Lower leg skin (tissue), 4 donors: Measurements from ENCODE around the gene MSH2. TPM values are rescaled to one million over a fixed set of nuclear protein-coding genes. Genes with fewer than 3 reads are reported as not detected.
"Not testable (repeated sequence)": the region's sequence is repeated elsewhere in the genome, so short reads cannot be mapped to it uniquely, and the experiment has no call there.

ENCODE experiments used
- DNase-seq, 2 donors: peaks; one replicate each; pipeline ENCODE4 v3.0.0-alpha.2; 2019; ENCODE audit warnings: low spot score in 2 of 2
- H3K4me3 ChIP-seq: fragments of 200-600 bp; sonication (generic); 2 replicates; pipeline ENCODE4 v1.5.1; 2017; ENCODE audit warnings: mild to moderate bottlenecking, low read depth; ENCODE audit not compliant: poor library complexity, severe bottlenecking
- CTCF ChIP-seq, 3 donors: fragments of 450-650 bp; IDR thresholded peaks; one replicate each; pipeline ENCODE4 v1.5.1; 2016; ENCODE audit warnings: antibody characterized with exemption in 3 of 3, mild to moderate bottlenecking in 3 of 3, moderate library complexity in 2 of 3
- POLR2A ChIP-seq, 2 donors: fragments of 450-650 bp; IDR thresholded peaks; one replicate each; pipeline ENCODE4 v1.6.1; 2016 to 2017; ENCODE audit warnings: antibody characterized with exemption in 2 of 2, mild to moderate bottlenecking in 1 of 2, moderate library complexity in 1 of 2
- WGBS, 2 donors: methylation state at CpG; one replicate each; pipeline ENCODE4 v1.1.5; 2018; 5-methylcytosine and 5-hydroxymethylcytosine counted together
- intact Hi-C: fragments of 100-400 bp; cut with DNase I; formaldehyde crosslinking; loops from one replicate; pipeline ENCODE4 v1.15.0; 2023; ENCODE audit warnings: low total_unique reads
- total RNA-seq, 4 donors: library from RNA; depleted of rRNA; stranded (reverse); fragments of >200 nt; gene quantifications; one replicate each; pipeline ENCODE4 v1.1.0, GENCODE V29; 2016

Gene MSH2
- total RNA-seq, 4 donors from 2014 or later: 10.6 to 11.9 (median 11.5) TPM

GRCh38 chr2:47403609-47404193 lies 745 bp downstream of the MSH2 start:
- peak in 1 of 2 donors; percentile 68 for DNase-seq
- 4% methylated on average over 24 of the region's 24 CpGs for WGBS, 2 donors
- intact Hi-C loops: no loop called here
- no peak for TF ChIP-seq CTCF (IDR thresholded peaks at IDR 0.05)
- no peak for TF ChIP-seq POLR2A (IDR thresholded peaks at IDR 0.05)
- H3K4me3 ChIP-seq: peak overlapping the region; percentile 72

DNA sequence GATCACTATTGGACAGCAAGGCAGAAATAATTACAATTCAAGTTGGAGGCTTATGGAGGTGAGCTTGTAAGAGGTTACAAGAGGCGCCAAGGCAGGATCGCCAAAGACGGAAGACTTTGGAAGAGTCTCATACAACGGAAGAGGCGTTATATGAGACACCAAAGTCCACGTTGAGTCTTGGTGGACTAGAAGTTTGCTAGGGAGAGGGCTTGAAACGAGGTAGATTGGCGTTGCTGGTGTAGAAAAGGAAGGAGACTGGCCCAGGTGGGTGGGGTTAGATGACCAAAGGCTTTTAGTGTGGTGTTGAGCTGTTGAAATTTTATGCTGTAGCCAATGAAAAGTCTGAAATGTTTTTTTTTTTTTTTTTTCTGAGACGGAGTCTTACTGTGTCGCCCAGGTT lies 1.4 kb downstream of the MSH2 start:
- no peak overlapping the region for H3K4me3 ChIP-seq
- intact Hi-C loops: no loop called here
- DNase-seq: peak in 1 of 2 donors; percentile 32
- TF ChIP-seq CTCF (IDR thresholded peaks at IDR 0.05) (no peak), POLR2A (IDR thresholded peaks at IDR 0.05) (no peak)
- WGBS, 2 donors: 83 to 91% methylated on average over 10 of the region's 10 CpGs

- no peak overlapping the region for H3K4me3 ChIP-seq
- intact Hi-C loops: no loop called here
- DNase-seq: no peak
- TF ChIP-seq POLR2A (IDR thresholded peaks at IDR 0.05): no peak
- no peak for TF ChIP-seq CTCF (IDR thresholded peaks at IDR 0.05)
- WGBS, 2 donors: 100% methylated on average over 2 of the region's 2 CpGs
Observed at GRCh38 chr2:47405757-47406156, 2.8 kb downstream of the MSH2 start.

- H3K4me3 ChIP-seq, intact Hi-C loops: not testable (repeated sequence)
- WGBS, 2 donors: 94 to 100% methylated on average over 3 of the region's 3 CpGs
- peak in 1 of 2 donors; percentile 52 for DNase-seq
Observed at GRCh38 chr2:47406649-47407330, 3.8 kb downstream of the MSH2 start.

DNA sequence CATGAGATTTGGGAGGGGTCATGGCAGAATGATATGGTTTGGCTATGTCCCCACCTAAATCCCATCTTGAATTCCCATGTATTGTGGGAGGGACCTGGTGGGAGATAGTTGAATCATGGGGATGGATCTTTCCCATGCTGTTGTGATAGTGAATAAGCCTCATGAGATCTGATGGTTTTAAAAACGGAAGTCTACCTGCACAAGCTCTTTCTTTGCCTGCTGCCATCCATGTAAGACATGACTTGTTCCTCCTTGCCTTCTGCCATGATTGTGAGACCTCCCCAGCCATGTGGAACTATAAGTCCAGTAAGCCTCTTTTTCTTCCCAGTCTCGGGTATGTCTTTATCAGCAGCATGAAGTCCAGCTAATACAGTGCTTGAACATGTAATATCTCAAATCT lies 5.0 kb downstream of the MSH2 start:
- DNase-seq, H3K4me3 ChIP-seq, intact Hi-C loops: not testable (repeated sequence)
- WGBS, 2 donors: 91 to 97% methylated on average over 2 of the region's 2 CpGs

DNA sequence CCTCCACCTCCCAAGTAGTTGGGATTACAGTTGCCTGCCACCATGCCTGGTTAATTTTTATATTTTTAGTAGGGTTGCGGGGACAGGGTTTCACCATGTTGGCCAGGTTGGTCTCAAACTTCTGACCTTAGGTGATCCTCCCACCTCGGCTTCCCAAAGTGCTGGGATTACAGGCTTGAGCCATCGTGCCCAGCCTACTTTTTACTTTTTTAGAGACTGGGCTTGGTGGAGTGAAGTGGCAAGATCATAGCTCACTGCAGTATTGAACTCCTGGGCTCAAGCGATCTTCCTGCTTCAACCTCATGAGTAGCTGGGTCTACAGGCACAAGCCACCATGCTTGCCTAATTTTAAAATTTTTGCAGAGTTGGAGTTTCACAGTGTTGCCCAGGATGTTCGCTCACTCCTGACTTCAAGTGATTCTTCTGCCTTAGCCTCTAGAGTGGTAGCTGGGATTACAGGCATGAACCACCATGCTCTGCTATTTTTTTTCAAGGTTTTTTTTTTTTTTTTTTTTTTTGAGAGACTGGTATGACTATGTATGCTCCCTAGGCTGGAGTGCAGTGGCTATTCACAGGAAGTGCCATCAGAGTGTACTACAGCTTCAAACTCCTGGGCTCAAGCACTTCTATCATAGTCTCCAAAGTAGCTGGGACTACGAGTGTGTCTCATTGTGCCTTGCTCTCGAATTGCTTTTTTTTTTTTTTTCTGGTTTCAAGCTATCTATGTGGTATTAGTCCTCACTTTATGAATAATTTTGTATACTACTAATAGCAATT lies 11.9 kb downstream of the MSH2 start:
- H3K4me3 ChIP-seq: no peak overlapping the region
- whole genome bisulfite sequencing, 2 donors: 95 to 97% methylated on average over 7 of the region's 7 CpGs
- intact Hi-C loops: no loop called here
- no peak for DNase-seq
- no peak for TF ChIP-seq POLR2A (IDR thresholded peaks at IDR 0.05)
- no peak for TF ChIP-seq CTCF (IDR thresholded peaks at IDR 0.05)
